Hematopoietic multipotent progenitor cell treated with erythropoietin and hydrocortisone succinate and interleukin-3 and kit ligand, for 6 days (in vitro differentiated cells): ENCODE results near the gene ST8SIA1.
"Not testable (repeated sequence)": the region's sequence is repeated elsewhere in the genome, so short reads cannot be mapped to it uniquely, and the experiment has no call there.

Source experiments
- DNase-seq: peaks from one replicate; pipeline ENCODE4 v3.0.0-alpha.2; 2015

The ST8SIA1 gene

GRCh38 chr12:22146686-22147085 is 187.8 kb downstream of the ST8SIA1 start:
- not testable (repeated sequence) for DNase-seq
